WTC11 (cell line): ENCODE measurements around the gene SLC29A3. TPM values are rescaled to one million over a fixed set of nuclear protein-coding genes. Genes with fewer than 3 reads are reported as not detected.

ENCODE experiments used
- ATAC-seq: fragments of 200-7000 bp; cut with Tn5 transposase; 2 replicates; pipeline ENCODE4 v1.10.0; 2021; ENCODE audit warnings: mild to moderate bottlenecking, moderate library complexity
- CTCF ChIA-PET: fragments of 300-600 bp; sonication (Branson Sonifier 250); formaldehyde crosslinking; loops from one replicate; lab custom pipeline; 2021; ENCODE audit warnings: antibody characterized with exemption; lab: Charles Lee
- POLR2A ChIA-PET: fragments of 350-600 bp; sonication (Branson Sonifier 250); formaldehyde crosslinking; loops from one replicate; lab custom pipeline; 2021; ENCODE audit warnings: antibody characterized with exemption; lab: Charles Lee
- DNase-seq: peaks from one replicate; pipeline ENCODE4 v3.0.0; 2021; ENCODE audit warnings: low spot score
- H3K27ac Mint-ChIP-seq: 2 replicates; pipeline ENCODE4 v1.8.0; 2021; ENCODE audit warnings: mixed read lengths
- H3K27me3 Mint-ChIP-seq: 2 replicates; pipeline ENCODE4 v1.8.0; 2021; ENCODE audit warnings: low read depth, mild to moderate bottlenecking, moderate library complexity, mixed read lengths
- H3K36me3 Mint-ChIP-seq: 2 replicates; pipeline ENCODE4 v1.8.0; 2021; ENCODE audit warnings: mixed read lengths
- H3K4me1 Mint-ChIP-seq: 2 replicates; pipeline ENCODE4 v1.8.0; 2022; ENCODE audit warnings: mixed read lengths
- H3K4me3 Mint-ChIP-seq: 2 replicates; pipeline ENCODE4 v1.8.0; 2021; ENCODE audit warnings: mild to moderate bottlenecking, moderate library complexity, mixed read lengths
- H3K9me3 Mint-ChIP-seq: 2 replicates; pipeline ENCODE4 v1.8.0; 2021; ENCODE audit warnings: mixed read lengths
- ATF2 ChIP-seq: sonication (generic); formaldehyde crosslinking; IDR thresholded peaks from 2 replicates; pipeline ENCODE4 v1.8.1; 2022; ENCODE audit warnings: low read depth, missing genetic modification reagents, borderline replicate concordance
- CBFB ChIP-seq: sonication (generic); formaldehyde crosslinking; IDR thresholded peaks from 2 replicates; pipeline ENCODE4 v1.8.1; 2022; ENCODE audit warnings: mild to moderate bottlenecking, low read depth, missing genetic modification reagents
- E2F4 ChIP-seq: sonication (generic); formaldehyde crosslinking; IDR thresholded peaks from 2 replicates; pipeline ENCODE4 v1.8.1; 2022; ENCODE audit warnings: low read depth, mild to moderate bottlenecking, moderate library complexity, missing genetic modification reagents, borderline replicate concordance
- ELF4 ChIP-seq: sonication (generic); formaldehyde crosslinking; IDR thresholded peaks from 2 replicates; pipeline ENCODE4 v1.8.1; 2022; ENCODE audit warnings: low read depth, mild to moderate bottlenecking, moderate library complexity, missing genetic modification reagents
- ESRRA ChIP-seq: sonication (generic); formaldehyde crosslinking; IDR thresholded peaks from 2 replicates; pipeline ENCODE4 v1.8.1; 2022; ENCODE audit warnings: mild to moderate bottlenecking, missing genetic modification reagents, borderline replicate concordance
- FOXJ3 ChIP-seq: sonication (generic); formaldehyde crosslinking; IDR thresholded peaks from 2 replicates; pipeline ENCODE4 v1.9.0; 2021; ENCODE audit warnings: missing genetic modification reagents, mild to moderate bottlenecking, borderline replicate concordance
- KAT7 ChIP-seq: sonication (generic); formaldehyde crosslinking; IDR thresholded peaks from 2 replicates; pipeline ENCODE4 v1.8.1; 2023; ENCODE audit warnings: missing genetic modification reagents, mild to moderate bottlenecking, borderline replicate concordance
- STAT6 ChIP-seq: sonication (generic); formaldehyde crosslinking; conservative IDR thresholded peaks from 2 replicates; pipeline ENCODE4 v1.8.1; 2023; ENCODE audit warnings: mild to moderate bottlenecking, low read depth, missing genetic modification reagents, moderate library complexity
- TCF7 ChIP-seq: sonication (generic); formaldehyde crosslinking; IDR thresholded peaks from 2 replicates; pipeline ENCODE4 v1.8.0; 2022; ENCODE audit warnings: mild to moderate bottlenecking, low read depth, missing genetic modification reagents, moderate library complexity
- TEAD1 ChIP-seq: sonication (generic); formaldehyde crosslinking; IDR thresholded peaks from 2 replicates; pipeline ENCODE4 v1.8.0; 2022; ENCODE audit warnings: mild to moderate bottlenecking, missing genetic modification reagents
- TP53 ChIP-seq: sonication (generic); formaldehyde crosslinking; IDR thresholded peaks from 2 replicates; pipeline ENCODE4 v1.8.1; 2023; ENCODE audit warnings: mild to moderate bottlenecking, missing genetic modification reagents
- ZNF121 ChIP-seq: sonication (generic); formaldehyde crosslinking; IDR thresholded peaks from 2 replicates; pipeline ENCODE4 v1.8.0; 2023; ENCODE audit warnings: missing genetic modification reagents
- ZNF317 ChIP-seq: sonication (generic); formaldehyde crosslinking; IDR thresholded peaks from 2 replicates; pipeline ENCODE4 v1.8.1; 2023; ENCODE audit warnings: low read depth, mild to moderate bottlenecking, moderate library complexity, missing genetic modification reagents, borderline replicate concordance
- ZNF671 ChIP-seq: fragments of 250-450 bp; sonication (Bioruptor Pico); IDR thresholded peaks from 2 replicates; pipeline ENCODE4 v1.8.0; 2021; ENCODE audit warnings: mild to moderate bottlenecking
- total RNA-seq: library from RNA; stranded (reverse); gene quantifications from 3 replicates; pipeline ENCODE4 v1.2.3, GENCODE V29; 2021
- TF ChIP-seq, protein P1 (sequence below): sonication (generic); formaldehyde crosslinking; IDR thresholded peaks from 2 replicates; pipeline ENCODE4 v1.8.1; 2023; ENCODE audit warnings: mild to moderate bottlenecking, missing genetic modification reagents
- TF ChIP-seq, protein P2 (sequence below): sonication (generic); formaldehyde crosslinking; IDR thresholded peaks from 2 replicates; pipeline ENCODE4 v1.8.0; 2022; ENCODE audit warnings: mild to moderate bottlenecking, missing genetic modification reagents
- TF ChIP-seq, protein P3 (sequence below): fragments of 250-450 bp; sonication (Bioruptor Pico); conservative IDR thresholded peaks from 2 replicates; pipeline ENCODE4 v1.9.0; 2021; ENCODE audit warnings: mild to moderate bottlenecking
- TF ChIP-seq, protein P4 (sequence below): fragments of 250-450 bp; sonication (Bioruptor Pico); IDR thresholded peaks from 2 replicates; pipeline ENCODE4 v1.8.0; 2021; ENCODE audit warnings: mild to moderate bottlenecking

Gene SLC29A3
- total RNA-seq, 1 experiment from 2014 or later, result 9.2 TPM

DNA sequence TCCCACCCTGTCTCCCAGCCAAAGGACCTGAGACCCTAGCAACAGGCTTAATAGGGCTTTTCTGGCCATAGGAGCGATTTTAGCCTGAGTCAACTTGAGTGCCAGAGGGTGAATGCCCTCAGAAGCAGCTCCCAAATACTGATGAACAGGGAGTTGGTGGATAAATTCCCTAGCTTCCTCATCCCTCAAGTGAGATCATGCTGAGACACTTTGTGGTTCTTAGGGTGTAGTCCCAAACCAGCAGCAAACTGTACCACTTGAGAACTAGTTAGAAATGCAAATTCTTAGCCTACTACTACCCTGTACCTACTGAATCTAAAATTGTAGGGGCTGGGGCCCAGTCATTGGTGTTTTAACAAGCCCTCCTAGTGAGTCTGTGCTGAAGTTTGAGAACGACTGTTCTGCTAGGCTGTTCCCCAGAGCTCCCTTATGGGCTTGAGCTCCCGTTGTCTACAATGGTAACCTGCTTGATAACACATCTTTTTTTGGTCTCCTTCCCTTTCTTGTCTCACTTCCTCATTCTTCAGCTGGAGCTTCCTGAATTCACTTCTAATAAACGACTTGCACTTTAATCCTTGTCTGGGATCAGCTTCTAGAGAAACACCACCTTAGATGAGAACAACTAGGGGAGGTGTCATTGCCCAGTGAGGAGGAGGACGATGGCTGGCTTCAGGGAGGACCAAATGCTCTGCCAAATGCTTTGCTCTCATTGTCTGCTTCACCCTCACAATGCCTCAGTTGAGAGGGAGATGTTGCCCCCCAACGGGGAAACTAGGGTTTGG lies 59.5 kb downstream of the SLC29A3 start:
- Mint-ChIP-seq H3K4me3 (no peak overlapping the region), H3K27me3 (peaks cover 6% of the 10 kb centered on the region; the same call in 1 of the 2 replicates), H3K9me3 (no peaks in the 10 kb centered on the region), H3K27ac (no peak overlapping the region), H3K4me1 (peaks cover 5% of the 10 kb centered on the region), H3K36me3 (no peaks in the 10 kb centered on the region)
- ATAC-seq (no peak), DNase-seq (no peak)
- no peak for TF ChIP-seq ATF2 (CRISPR knock-in tag)
- TF ChIP-seq STAT6 (CRISPR knock-in tag), result no peak
- TF ChIP-seq ZNF121 (CRISPR knock-in tag), result no peak
- TF ChIP-seq, protein P1, sequence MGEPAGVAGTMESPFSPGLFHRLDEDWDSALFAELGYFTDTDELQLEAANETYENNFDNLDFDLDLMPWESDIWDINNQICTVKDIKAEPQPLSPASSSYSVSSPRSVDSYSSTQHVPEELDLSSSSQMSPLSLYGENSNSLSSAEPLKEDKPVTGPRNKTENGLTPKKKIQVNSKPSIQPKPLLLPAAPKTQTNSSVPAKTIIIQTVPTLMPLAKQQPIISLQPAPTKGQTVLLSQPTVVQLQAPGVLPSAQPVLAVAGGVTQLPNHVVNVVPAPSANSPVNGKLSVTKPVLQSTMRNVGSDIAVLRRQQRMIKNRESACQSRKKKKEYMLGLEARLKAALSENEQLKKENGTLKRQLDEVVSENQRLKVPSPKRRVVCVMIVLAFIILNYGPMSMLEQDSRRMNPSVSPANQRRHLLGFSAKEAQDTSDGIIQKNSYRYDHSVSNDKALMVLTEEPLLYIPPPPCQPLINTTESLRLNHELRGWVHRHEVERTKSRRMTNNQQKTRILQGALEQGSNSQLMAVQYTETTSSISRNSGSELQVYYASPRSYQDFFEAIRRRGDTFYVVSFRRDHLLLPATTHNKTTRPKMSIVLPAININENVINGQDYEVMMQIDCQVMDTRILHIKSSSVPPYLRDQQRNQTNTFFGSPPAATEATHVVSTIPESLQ (CRISPR knock-in tag), result no peak
- no peak for TF ChIP-seq ESRRA (CRISPR knock-in tag)
- TF ChIP-seq KAT7, result no peak
- TF ChIP-seq TP53 (CRISPR knock-in tag), result no peak
- TF ChIP-seq ZNF317 (CRISPR knock-in tag), result no peak
- TF ChIP-seq, protein P2, sequence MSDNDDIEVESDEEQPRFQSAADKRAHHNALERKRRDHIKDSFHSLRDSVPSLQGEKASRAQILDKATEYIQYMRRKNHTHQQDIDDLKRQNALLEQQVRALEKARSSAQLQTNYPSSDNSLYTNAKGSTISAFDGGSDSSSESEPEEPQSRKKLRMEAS, result no peak
- TF ChIP-seq E2F4, result no peak
- POLR2A ChIA-PET, result interaction anchor here (0.7 to 1.5 kb wide), 3 partner anchors 11 to 1875 kb away, joined by 5 to 7 read pairs (median 7); no protein-coding TSS in a partner anchor
- CTCF ChIA-PET, result interaction anchor here (1.8 to 8.0 kb wide), 2 partner anchors 61 to 329 kb away, joined by 6 to 107 read pairs; partner anchors contain the start of gene SLC29A3

DNA sequence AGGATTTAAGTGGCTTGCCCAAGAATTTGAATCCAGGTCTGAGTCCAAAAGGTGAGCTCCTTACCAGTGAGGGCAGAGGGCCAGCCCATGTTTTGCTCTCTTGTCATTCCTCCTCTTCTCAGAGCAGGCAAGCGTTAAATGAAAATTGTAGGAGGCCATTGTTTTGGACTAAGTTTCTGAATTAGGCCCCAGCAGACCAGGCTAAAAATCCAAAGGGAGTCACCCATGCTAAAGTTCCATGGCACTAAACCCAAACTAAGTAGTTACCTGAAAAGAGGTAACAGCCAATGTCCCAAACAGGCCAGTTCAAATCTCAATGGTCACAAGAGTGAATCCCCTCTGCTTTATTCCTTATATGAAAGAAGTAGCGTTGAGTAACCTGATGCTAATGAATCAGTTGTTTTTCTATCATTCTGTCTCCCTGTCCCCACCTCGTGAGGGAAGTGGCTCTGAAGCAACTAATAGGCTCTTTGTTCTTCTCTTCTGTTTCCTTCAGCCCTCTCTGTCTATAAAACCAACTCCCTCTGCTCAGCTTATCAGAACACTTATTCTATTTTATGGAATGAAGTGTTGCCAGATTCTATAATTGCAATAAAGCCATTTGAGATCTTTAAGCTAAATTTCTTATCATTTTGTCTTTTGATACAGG lies 60.2 kb downstream of the SLC29A3 start:
- peaks cover 6% of the 10 kb centered on the region; the same call in 1 of the 2 replicates for H3K27me3 Mint-ChIP-seq
- no peaks in the 10 kb centered on the region for H3K9me3 Mint-ChIP-seq
- ATAC-seq (no peak), DNase-seq (no peak)
- H3K36me3 Mint-ChIP-seq, result no peaks in the 10 kb centered on the region
- no peak overlapping the region for H3K4me3 Mint-ChIP-seq
- no peak overlapping the region for H3K27ac Mint-ChIP-seq
- ChIA-PET CTCF (interaction anchor here (1.1 to 8.0 kb wide), 3 partner anchors 62 to 329 kb away, joined by 5 to 107 read pairs (median 6); partner anchors contain the start of gene SLC29A3), POLR2A (no interaction called here)
- peaks cover 5% of the 10 kb centered on the region for H3K4me1 Mint-ChIP-seq
- no peak for TF ChIP-seq TEAD1 (CRISPR knock-in tag)
- TF ChIP-seq TCF7 (CRISPR knock-in tag), result no peak
- TF ChIP-seq ZNF671, result no peak
- TF ChIP-seq FOXJ3 (CRISPR knock-in tag), result no peak
- TF ChIP-seq ELF4 (CRISPR knock-in tag), result no peak
- TF ChIP-seq, protein P3, sequence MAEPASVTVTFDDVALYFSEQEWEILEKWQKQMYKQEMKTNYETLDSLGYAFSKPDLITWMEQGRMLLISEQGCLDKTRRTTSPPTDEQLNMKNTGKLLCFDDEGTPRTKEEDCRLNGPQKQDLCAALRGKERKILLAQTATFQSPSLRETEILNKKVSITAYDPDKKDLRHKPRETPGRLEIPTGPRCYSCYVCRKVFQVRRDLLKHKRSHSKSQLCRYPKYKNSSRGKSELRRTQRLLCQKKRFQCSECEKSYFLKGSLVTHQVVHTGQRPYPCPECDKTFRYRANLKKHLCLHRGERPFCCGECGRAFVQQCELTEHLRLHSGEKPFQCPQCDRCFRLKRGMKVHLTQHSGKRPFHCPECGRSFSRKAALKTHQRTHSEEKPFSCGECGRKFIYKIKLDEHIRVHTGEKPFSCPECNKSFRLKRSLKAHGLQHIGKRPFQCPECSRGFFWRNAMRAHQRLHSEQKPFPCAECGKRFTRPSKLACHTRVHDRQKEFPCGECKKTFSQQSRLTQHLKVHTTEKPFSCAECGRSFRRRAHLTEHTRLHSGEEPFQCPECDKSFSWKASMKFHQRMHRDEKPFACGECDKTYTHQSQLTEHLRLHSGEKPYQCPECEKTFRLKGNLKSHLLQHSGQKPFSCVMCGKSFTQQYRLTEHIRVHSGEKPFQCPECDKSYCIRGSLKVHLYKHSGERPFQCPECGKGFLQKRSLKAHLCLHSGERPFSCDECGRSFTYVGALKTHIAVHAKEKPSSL (CRISPR knock-in tag), result no peak
- TF ChIP-seq ATF2 (CRISPR knock-in tag), result no peak
- TF ChIP-seq CBFB, result no peak
- TF ChIP-seq, protein P4, sequence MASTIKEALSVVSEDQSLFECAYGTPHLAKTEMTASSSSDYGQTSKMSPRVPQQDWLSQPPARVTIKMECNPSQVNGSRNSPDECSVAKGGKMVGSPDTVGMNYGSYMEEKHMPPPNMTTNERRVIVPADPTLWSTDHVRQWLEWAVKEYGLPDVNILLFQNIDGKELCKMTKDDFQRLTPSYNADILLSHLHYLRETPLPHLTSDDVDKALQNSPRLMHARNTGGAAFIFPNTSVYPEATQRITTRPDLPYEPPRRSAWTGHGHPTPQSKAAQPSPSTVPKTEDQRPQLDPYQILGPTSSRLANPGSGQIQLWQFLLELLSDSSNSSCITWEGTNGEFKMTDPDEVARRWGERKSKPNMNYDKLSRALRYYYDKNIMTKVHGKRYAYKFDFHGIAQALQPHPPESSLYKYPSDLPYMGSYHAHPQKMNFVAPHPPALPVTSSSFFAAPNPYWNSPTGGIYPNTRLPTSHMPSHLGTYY (CRISPR knock-in tag), result no peak
